Fibroblast of mammary gland (primary cell): Measurements from ENCODE around the gene LAMA1.
A peak's percentile ranks its signal among the peaks of the same experiment; 100 is the strongest.

Source experiments
- DNase-seq: peaks from one replicate; pipeline ENCODE4 v3.0.0-alpha.2; 2010; ENCODE audit warnings: low read depth
- H3K4me3 ChIP-seq: 2 replicates; pipeline ENCODE4 v1.5.1; 2011; ENCODE audit warnings: low read depth, mild to moderate bottlenecking, low read length, moderate library complexity; ENCODE audit not compliant: control insufficient read depth
- CTCF ChIP-seq: conservative IDR thresholded peaks from 2 replicates; pipeline ENCODE4 v1.5.1; 2011; ENCODE audit warnings: low read depth, low read length, inconsistent platforms; ENCODE audit not compliant: control insufficient read depth, insufficient read depth

Gene LAMA1

DNA sequence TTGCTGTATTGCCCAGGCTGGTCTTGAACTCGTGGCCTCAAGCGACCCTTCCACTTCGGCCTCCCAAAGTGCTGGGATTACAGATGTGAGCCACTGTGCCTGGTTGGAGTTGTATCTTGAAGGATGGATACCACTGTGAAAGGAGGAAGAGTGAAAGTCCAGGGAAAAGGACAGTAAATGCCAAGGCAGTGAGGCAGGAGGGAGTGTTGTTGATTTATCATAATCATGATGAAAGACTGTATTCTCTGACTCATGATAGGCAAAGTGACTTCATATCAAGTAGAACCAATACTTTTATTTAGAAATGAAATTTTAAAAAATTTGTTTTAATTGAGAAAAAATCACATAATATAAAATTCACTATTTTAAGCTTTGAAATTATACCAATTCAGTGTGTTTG lies 225.8 kb downstream of the LAMA1 start:
- H3K4me3 ChIP-seq: no peak overlapping the region
- DNase-seq: peak; percentile 26
- no peak for TF ChIP-seq CTCF
